GM18951 (cell line): ENCODE data around the gene BHLHE23.
"Not testable (repeated sequence)": the region's sequence is repeated elsewhere in the genome, so short reads cannot be mapped to it uniquely, and the experiment has no call there.

Source experiments
- POLR2A ChIP-seq: IDR thresholded peaks from 4 replicates; pipeline ENCODE4 v1.6.1; 2011; ENCODE audit warnings: mild to moderate bottlenecking; ENCODE audit not compliant: insufficient read length, insufficient read depth; ENCODE audit errors: extremely low read depth
- in situ Hi-C: fragments of 300-500 bp; cut with MboI; formaldehyde crosslinking; loops from one replicate; pipeline ENCODE4 v1.12.0; 2022; ENCODE audit warnings: low sequenced_read_pairs, mixed read lengths, inconsistent platforms; ENCODE audit not compliant: unreplicated experiment

BHLHE23 gene

GRCh38 chr20:62961310-62961783, 45.4 kb downstream of the BHLHE23 start:
- in situ Hi-C loops = no loop called here
- TF ChIP-seq POLR2A = no peak

- in situ Hi-C loops = not testable (repeated sequence)
These were observed 46.1 kb downstream of the BHLHE23 start for GRCh38 chr20:62960446-62961309.

DNA sequence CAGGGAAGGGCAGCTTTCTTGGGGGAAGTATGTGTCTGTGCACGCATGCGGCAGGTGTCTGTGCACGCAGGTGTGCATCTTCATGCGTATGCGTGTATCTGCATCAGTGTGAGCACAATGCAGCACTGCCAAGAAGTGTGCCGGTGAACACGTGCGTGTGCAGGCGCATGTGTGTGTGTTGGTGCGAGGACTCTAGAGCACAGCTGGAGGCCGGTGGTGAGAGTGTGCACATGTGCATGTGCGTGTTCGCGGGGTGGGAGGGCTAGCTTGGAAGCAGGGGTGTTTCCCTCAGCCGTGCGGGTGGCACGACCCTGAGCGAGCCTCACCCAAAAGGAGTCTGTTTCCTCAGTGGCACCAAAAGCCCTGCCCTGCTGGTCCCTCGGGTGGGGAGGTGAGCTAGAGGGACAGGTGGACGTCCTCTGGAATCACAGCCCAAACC, 46.7 kb downstream of the BHLHE23 start:
- in situ Hi-C loops = no loop called here
- no peak for TF ChIP-seq POLR2A

GRCh38 chr20:62959101-62959971, 47.4 kb downstream of the BHLHE23 start:
- no peak for TF ChIP-seq POLR2A
- in situ Hi-C loops = no loop called here

- no peak for TF ChIP-seq POLR2A
- in situ Hi-C loops = no loop called here
These were observed 48.2 kb downstream of the BHLHE23 start for GRCh38 chr20:62958388-62959100.

DNA sequence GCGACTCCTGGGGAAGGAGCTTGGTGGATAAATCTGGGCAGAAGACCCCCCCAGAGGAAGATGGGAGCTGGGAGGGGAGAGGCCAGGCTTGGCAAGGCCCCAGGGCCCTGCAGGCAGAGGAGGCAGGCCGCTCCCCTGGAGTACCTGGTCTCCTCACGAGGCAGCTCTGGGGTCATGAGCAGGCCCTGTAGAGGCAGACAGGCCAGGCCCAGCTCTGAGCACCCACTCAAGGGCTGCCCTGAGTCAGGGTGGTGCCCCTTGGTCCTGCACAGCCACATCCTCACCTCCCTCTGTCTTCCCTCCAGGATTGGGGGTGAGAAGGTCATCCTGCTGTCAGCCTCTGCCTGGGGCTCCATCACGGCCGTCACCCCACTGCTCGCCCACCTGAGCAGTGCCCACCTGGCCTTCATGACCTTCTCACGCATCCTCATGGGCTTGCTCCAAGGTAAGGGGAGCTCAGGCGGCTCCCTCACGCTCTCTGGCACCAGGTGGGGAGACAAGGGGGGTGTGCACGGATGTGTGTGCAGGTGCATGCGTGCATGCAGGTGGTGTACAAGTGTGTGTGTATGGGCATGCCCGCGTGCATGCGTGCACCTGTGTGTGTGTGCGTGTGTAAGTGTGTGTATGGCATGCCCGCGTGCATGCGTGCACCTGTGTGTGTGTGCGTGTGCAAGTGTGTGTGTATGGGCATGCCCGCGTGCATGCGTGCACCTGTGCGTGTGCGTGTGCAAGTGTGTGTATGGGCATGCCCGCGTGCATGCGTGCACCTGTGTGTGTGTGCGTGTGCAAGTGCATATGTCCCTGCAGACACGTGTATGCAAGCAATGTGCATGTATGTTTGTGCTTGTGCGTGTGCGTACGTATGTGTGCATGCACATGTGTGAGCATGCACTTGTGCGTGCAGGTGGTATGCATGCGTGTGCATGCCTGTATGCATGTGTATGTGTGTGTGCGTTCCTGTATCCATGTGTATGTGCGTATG, 49.3 kb downstream of the BHLHE23 start:
- no peak for TF ChIP-seq POLR2A
- in situ Hi-C loops = no loop called here

DNA sequence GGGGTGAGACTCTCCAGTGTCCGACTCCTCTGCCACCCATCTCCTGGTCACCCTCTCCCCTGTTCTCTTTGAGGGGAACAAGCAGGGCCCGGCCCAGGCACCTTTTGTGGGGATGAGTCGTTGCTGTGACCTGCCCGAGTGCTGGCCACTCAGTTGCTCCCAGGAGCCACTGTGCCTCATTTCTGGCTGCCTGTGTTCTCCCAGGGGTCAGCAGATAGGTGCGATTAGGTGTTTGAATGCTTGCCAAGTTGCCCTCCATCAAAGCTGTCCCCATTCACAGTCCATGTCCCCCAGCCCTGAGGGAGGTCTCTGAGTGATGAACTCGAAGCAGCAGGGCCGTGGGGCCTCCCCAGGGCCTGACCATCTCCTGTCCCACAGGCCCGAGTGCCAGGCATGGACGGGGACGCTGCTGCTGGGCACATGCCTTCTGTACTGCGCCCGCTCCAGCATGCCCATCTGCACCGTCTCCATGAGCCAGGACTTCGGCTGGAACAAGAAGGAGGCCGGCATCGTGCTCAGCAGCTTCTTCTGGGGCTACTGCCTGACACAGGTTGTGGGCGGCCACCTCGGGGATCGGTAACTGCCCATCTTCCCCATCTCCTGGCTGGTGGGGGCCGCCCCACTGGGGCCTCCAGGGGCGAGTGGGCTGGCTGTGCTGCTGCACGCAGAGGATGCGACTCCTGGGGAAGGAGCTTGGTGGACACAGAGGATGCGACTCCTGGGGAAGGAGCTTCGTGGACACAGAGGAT, 50.2 kb downstream of the BHLHE23 start:
- in situ Hi-C loops = no loop called here
- TF ChIP-seq POLR2A = no peak
